GM12878 (cell line): Measurements from ENCODE around the gene ABCD2. TPM values are rescaled to one million over a fixed set of nuclear protein-coding genes. Genes with fewer than 3 reads are reported as not detected.
A peak's percentile ranks its signal among the peaks of the same experiment; 100 is the strongest.

Source experiments
- ATAC-seq: fragments of 200-7000 bp; cut with Tn5 transposase; 3 replicates; pipeline ENCODE4 v1.9.1; 2020; ENCODE audit warnings: mild to moderate bottlenecking, moderate library complexity
- BruUV-seq: library from RNA; stranded (reverse); fragments of 400-500 nt; replicated peaks from 2 replicates; lab custom pipeline; 2021; lab: Mats Ljungman, UMichigan
- CTCF ChIA-PET: fragments of 300-600 bp; sonication (Branson Sonifier 250); formaldehyde crosslinking; extraction: SDS; loops from one replicate; lab custom pipeline; 2021; ENCODE audit warnings: inconsistent platforms; lab: Yijun Ruan, JAX
- POLR2A ChIA-PET: fragments of 350-600 bp; formaldehyde crosslinking; extraction: SDS; loops from one replicate; lab custom pipeline; 2021; ENCODE audit warnings: inconsistent platforms; lab: Charles Lee
- RAD21 ChIA-PET: fragments of 300-600 bp; sonication (Branson Sonifier 250); formaldehyde crosslinking; loops from one replicate; lab custom pipeline; 2023; ENCODE audit warnings: antibody characterized with exemption; ENCODE audit not compliant: unreplicated experiment; lab: Charles Lee
- SMC1A ChIA-PET: fragments of 300-600 bp; sonication (Branson Sonifier 250); formaldehyde crosslinking; loops from one replicate; lab custom pipeline; 2023; ENCODE audit not compliant: unreplicated experiment, uncharacterized antibody; lab: Charles Lee
- DNase-seq: peaks from one replicate; pipeline ENCODE4 v3.0.0-alpha.2; 2011; ENCODE audit warnings: low read depth, low spot score
- FAIRE-seq: peaks from 3 replicates; lab custom pipeline; 2011; peaks lifted over from hg19 to GRCh38; lab: Jason Lieb, UNC
- H2AFZ ChIP-seq: 2 replicates; pipeline ENCODE4 v1.6.0; 2011; ENCODE audit warnings: low read depth, low read length, control low read depth; ENCODE audit not compliant: control insufficient read depth
- H3K27ac ChIP-seq: 2 replicates; pipeline ENCODE4 v1.5.1; 2011; ENCODE audit warnings: control low read depth; ENCODE audit not compliant: control insufficient read depth, insufficient read depth
- H3K27me3 ChIP-seq, 2 experiments: replicated peaks in 1 of 2; 2 replicates each; pipeline versions ENCODE4 v1.6.0 to v1.6.1; 2011; ENCODE audit warnings: low read length in 1 of 2; ENCODE audit not compliant: control insufficient read depth in 2 of 2, insufficient read depth in 2 of 2
- H3K36me3 ChIP-seq, 2 experiments: 2 replicates each; pipeline ENCODE4 v1.5.1; 2011; ENCODE audit warnings: low read length in 1 of 2; ENCODE audit not compliant: control insufficient read depth in 2 of 2, insufficient read depth in 2 of 2
- H3K4me1 ChIP-seq: 2 replicates; pipeline ENCODE4 v1.6.1; 2011; ENCODE audit warnings: mild to moderate bottlenecking, low read length, moderate library complexity, mixed read lengths; ENCODE audit not compliant: control insufficient read depth, insufficient read depth
- H3K4me2 ChIP-seq: 2 replicates; pipeline ENCODE4 v1.6.0; 2011; ENCODE audit warnings: control low read depth; ENCODE audit not compliant: control insufficient read depth, insufficient read depth
- H3K4me3 ChIP-seq: fragments of 200-600 bp; sonication (generic); 2 replicates; pipeline ENCODE4 v1.5.1; 2016
- H3K79me2 ChIP-seq: 2 replicates; pipeline ENCODE4 v1.6.0; 2011; ENCODE audit warnings: low read length; ENCODE audit not compliant: control insufficient read depth, insufficient read depth
- H3K9ac ChIP-seq: 2 replicates; pipeline ENCODE4 v1.8.0; 2011; ENCODE audit warnings: low read length, control low read depth, mixed read lengths; ENCODE audit not compliant: control insufficient read depth, insufficient read depth
- H3K9me3 ChIP-seq: replicated peaks from 3 replicates; pipeline ENCODE4 v1.5.1; 2011; ENCODE audit warnings: mild to moderate bottlenecking, low read length; ENCODE audit not compliant: control insufficient read depth, insufficient read depth
- H4K20me1 ChIP-seq: 2 replicates; pipeline ENCODE4 v1.6.0; 2011; ENCODE audit not compliant: control insufficient read depth, insufficient read depth
- BMI1 ChIP-seq: fragments of 450-650 bp; IDR thresholded peaks from 2 replicates; pipeline ENCODE4 v1.6.1; 2016; ENCODE audit warnings: mild to moderate bottlenecking, moderate library complexity, borderline replicate concordance
- EP300 ChIP-seq, 2 experiments: fragments of 150-350 bp in 1 of 2; IDR thresholded peaks; 2 replicates each; pipeline ENCODE4 v1.6.1; 2011 to 2012; ENCODE audit warnings: low read depth in 2 of 2, low read length in 2 of 2, borderline replicate concordance in 1 of 2, improper control_type of control experiment in 1 of 2, inconsistent platforms in 1 of 2; ENCODE audit not compliant: control insufficient read depth in 1 of 2
- JUNB ChIP-seq: IDR thresholded peaks from 2 replicates; pipeline ENCODE4 v1.6.1; 2016; ENCODE audit warnings: antibody characterized with exemption, mild to moderate bottlenecking
- RBBP5 ChIP-seq: fragments of 200-600 bp; sonication (generic); conservative IDR thresholded peaks from 2 replicates; pipeline ENCODE4 v1.6.1; 2016
- RELA ChIP-seq: fragments of 450-650 bp; IDR thresholded peaks from 2 replicates; pipeline ENCODE4 v1.8.0; 2014; ENCODE audit warnings: borderline replicate concordance; ENCODE audit not compliant: partially characterized antibody
- SPI1 ChIP-seq: IDR thresholded peaks from 2 replicates; pipeline ENCODE4 v1.6.1; 2011; ENCODE audit warnings: low read depth, mild to moderate bottlenecking, low read length, moderate library complexity, borderline replicate concordance; ENCODE audit not compliant: insufficient read depth
- TARDBP ChIP-seq: IDR thresholded peaks from 2 replicates; pipeline ENCODE4 v1.6.1; 2016; ENCODE audit warnings: borderline replicate concordance
- ZNF622 ChIP-seq: fragments of 450-650 bp; IDR thresholded peaks from 2 replicates; pipeline ENCODE4 v1.6.1; 2017; ENCODE audit warnings: mild to moderate bottlenecking, inconsistent platforms
- WGBS: methylation state at CpG from one replicate; pipeline ENCODE4 v1.1.6; 2016; ENCODE audit warnings: low lambda C conversion rate; ENCODE audit not compliant: insufficient replicate concordance, insufficient coverage; ENCODE audit errors: missing lambda C conversion rate; 5-methylcytosine and 5-hydroxymethylcytosine counted together
- in situ Hi-C: fragments of 300-500 bp; cut with MboI; formaldehyde crosslinking; loops from 9 replicates; pipeline ENCODE4 v1.14.3; 2018; ENCODE audit warnings: mixed read lengths
- intact Hi-C: fragments of 100-400 bp; cut with micrococcal nuclease; formaldehyde crosslinking; loops from one replicate; pipeline ENCODE4 v1.14.2; 2022; ENCODE audit not compliant: unreplicated experiment
- polyA plus RNA-seq, 11 experiments: library from polyadenylated mRNA; depleted of rRNA in 4 of 11; unstranded in 6 of 11; stranded (reverse) in 5 of 11; fragments of >200 nt; fragmentation: Nextera tagmentation in 4 of 11; fragmentation: Illumina TruSeq in 1 of 11; extraction: Ambion mirVana in 4 of 11; extraction: Trizol in 1 of 11; gene quantifications; 1 replicate in 1 of 11; 2 replicates in 10 of 11; pipeline versions ENCODE4 v1.2.1 to v1.2.3, GENCODE V29; 2011 to 2016; ENCODE audit warnings: inconsistent platforms in 2 of 11, missing spikeins in 2 of 11, low read depth in 1 of 11
- total RNA-seq, 4 experiments: library from RNA; depleted of rRNA in 3 of 4; stranded (reverse); fragments of >200 nt in 3 of 4; fragmentation: Illumina TruSeq in 1 of 4; extraction: Trizol in 1 of 4; gene quantifications; 2 replicates each; pipeline versions ENCODE4 v1.2.1 to v1.2.3, GENCODE V29; 2013 to 2021
- TF ChIP-seq, protein P1 (sequence below): IDR thresholded peaks from 2 replicates; pipeline ENCODE4 v1.6.1; 2012; ENCODE audit warnings: low read length, inconsistent platforms
- TF ChIP-seq, protein P2 (sequence below): fragments of 450-650 bp; formaldehyde crosslinking; IDR thresholded peaks from 2 replicates; pipeline ENCODE4 v1.4.0; 2020; ENCODE audit warnings: mild to moderate bottlenecking, moderate library complexity

Gene ABCD2
- total and polyA plus RNA-seq, 10 of the 15 experiments (the other 5 are each of a cell fraction or from before 2014, with no cell fraction given): 4.4 to 16.2 (median 7.5) TPM

DNA sequence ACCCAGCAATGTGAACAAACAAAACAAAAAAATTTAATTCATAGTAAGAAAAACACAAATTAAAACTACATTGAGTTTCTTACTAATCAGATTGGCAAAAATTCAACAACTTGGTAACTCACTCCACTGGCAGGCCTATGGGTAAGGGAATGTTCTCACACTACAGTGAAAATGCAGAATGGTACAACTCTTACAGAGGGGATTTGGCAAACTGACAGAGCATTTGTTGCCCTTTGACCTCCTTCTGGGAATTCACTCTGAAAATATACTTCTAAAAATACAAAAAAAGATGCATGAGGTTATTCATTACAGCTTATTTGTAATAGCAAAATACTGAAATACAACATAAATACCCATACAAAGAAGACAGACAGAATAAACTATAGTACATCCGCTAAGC is 32.8 kb downstream of the ABCD2 start:
- Histone ChIP-seq H3K4me2 (no peak overlapping the region), H3K27ac (no peak overlapping the region), H3K36me3 (peaks cover 0 to 4% of the 10 kb centered on the region in 2 experiments; a peak in 1 of 4 replicates), H3K9me3 (no peaks in the 10 kb centered on the region), H3K27me3 (no peaks in the 10 kb centered on the region), H3K9ac (no peak overlapping the region), H3K4me1 (no peaks in the 10 kb centered on the region), H3K79me2 (no peaks in the 10 kb centered on the region), H2AFZ (no peak overlapping the region), H3K4me3 (no peak overlapping the region), H4K20me1 (no peaks in the 10 kb centered on the region)
- no peak for FAIRE-seq
- intact Hi-C loops: loop anchor here (1.0 to 5.0 kb wide), 2 partner anchors 105 to 405 kb away; no protein-coding TSS in a partner anchor
- ChIA-PET SMC1A (interaction anchor here (0.5 to 3.4 kb wide), 6 partner anchors 11 to 404 kb away, joined by 3 to 22 read pairs (median 5); partner anchors contain the start of gene ABCD2), CTCF (interaction anchor here (0.6 to 3.5 kb wide), 15 partner anchors 10 to 405 kb away, joined by 3 to 24 read pairs (median 4); partner anchors contain the start of gene ABCD2), RAD21 (interaction anchor here (0.9 to 1.5 kb wide), 2 partner anchors 105 to 108 kb away, joined by 3 to 14 read pairs; no protein-coding TSS in a partner anchor), POLR2A (interaction anchor here (0.5 to 1.0 kb wide), 3 partner anchors 33 to 133 kb away, joined by 3 to 5 read pairs (median 3); partner anchors contain the start of gene ABCD2)
- BruUV-seq: no TSS peak
- ATAC-seq: no peak
- DNase-seq: no peak
- WGBS: 100% methylated on average over 1 of the region's 1 CpG
- in situ Hi-C loops: no loop called here
- no peak for TF ChIP-seq TARDBP
- TF ChIP-seq BMI1: no peak
- no peak for TF ChIP-seq SPI1

DNA sequence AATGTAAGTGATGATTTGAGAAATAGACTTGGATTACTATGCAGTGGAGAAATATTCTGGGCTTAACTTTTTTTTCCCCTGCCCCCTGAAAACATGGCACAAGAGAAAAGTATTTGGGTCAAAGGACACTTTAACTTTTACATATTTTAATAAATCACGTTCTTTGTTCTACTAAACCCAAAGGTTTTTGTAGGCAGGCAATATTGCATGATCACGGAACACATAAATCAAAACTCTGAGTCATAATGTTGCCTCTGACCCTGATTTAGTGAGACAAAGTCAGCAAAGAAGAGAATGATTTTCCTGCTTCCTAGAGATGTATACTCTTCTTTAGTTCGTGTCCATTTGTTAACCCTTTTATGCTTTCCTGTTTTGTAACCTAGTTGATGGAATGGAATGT is 38.0 kb downstream of the ABCD2 start:
- 67% methylated on average over 3 of the region's 3 CpGs for whole genome bisulfite sequencing
- no peak for FAIRE-seq

More for the DNA sequence above, 38.0 kb downstream of the ABCD2 start:
- intact Hi-C loops: no loop called here
- TF ChIP-seq, protein P1, sequence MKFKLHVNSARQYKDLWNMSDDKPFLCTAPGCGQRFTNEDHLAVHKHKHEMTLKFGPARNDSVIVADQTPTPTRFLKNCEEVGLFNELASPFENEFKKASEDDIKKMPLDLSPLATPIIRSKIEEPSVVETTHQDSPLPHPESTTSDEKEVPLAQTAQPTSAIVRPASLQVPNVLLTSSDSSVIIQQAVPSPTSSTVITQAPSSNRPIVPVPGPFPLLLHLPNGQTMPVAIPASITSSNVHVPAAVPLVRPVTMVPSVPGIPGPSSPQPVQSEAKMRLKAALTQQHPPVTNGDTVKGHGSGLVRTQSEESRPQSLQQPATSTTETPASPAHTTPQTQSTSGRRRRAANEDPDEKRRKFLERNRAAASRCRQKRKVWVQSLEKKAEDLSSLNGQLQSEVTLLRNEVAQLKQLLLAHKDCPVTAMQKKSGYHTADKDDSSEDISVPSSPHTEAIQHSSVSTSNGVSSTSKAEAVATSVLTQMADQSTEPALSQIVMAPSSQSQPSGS: no peak
- no peak for TF ChIP-seq ZNF622
- no peak for TF ChIP-seq RELA
- TF ChIP-seq JUNB: 0 out of 2 replicates have a peak, but pooled peaks have one; percentile 15
- TF ChIP-seq, protein P2, sequence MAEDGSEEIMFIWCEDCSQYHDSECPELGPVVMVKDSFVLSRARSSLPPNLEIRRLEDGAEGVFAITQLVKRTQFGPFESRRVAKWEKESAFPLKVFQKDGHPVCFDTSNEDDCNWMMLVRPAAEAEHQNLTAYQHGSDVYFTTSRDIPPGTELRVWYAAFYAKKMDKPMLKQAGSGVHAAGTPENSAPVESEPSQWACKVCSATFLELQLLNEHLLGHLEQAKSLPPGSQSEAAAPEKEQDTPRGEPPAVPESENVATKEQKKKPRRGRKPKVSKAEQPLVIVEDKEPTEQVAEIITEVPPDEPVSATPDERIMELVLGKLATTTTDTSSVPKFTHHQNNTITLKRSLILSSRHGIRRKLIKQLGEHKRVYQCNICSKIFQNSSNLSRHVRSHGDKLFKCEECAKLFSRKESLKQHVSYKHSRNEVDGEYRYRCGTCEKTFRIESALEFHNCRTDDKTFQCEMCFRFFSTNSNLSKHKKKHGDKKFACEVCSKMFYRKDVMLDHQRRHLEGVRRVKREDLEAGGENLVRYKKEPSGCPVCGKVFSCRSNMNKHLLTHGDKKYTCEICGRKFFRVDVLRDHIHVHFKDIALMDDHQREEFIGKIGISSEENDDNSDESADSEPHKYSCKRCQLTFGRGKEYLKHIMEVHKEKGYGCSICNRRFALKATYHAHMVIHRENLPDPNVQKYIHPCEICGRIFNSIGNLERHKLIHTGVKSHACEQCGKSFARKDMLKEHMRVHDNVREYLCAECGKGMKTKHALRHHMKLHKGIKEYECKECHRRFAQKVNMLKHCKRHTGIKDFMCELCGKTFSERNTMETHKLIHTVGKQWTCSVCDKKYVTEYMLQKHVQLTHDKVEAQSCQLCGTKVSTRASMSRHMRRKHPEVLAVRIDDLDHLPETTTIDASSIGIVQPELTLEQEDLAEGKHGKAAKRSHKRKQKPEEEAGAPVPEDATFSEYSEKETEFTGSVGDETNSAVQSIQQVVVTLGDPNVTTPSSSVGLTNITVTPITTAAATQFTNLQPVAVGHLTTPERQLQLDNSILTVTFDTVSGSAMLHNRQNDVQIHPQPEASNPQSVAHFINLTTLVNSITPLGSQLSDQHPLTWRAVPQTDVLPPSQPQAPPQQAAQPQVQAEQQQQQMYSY (CRISPR knock-in tag): no peak
- TF ChIP-seq EP300 (IDR thresholded peaks at IDR 0.05; ENCODE audit: borderline replicate concordance in 1 of 2, control insufficient read depth in 1 of 2, low read depth in 2 of 2, low read length in 2 of 2): no peak
- no peak for TF ChIP-seq RBBP5
- H3K27me3 ChIP-seq: no peaks in the 10 kb centered on the region
- H3K4me1 ChIP-seq: no peaks in the 10 kb centered on the region
- ChIA-PET CTCF (no interaction called here), RAD21 (no interaction called here), SMC1A (no interaction called here), POLR2A (no interaction called here)
- H3K4me2 ChIP-seq: no peak overlapping the region
- H3K9ac ChIP-seq: no peak overlapping the region
- H3K9me3 ChIP-seq: no peaks in the 10 kb centered on the region
- in situ Hi-C loops: no loop called here
- no peak overlapping the region for H3K27ac ChIP-seq
- peaks cover 0 to 4% of the 10 kb centered on the region in 2 experiments; a peak in 1 of 4 replicates for H3K36me3 ChIP-seq
- H4K20me1 ChIP-seq: no peaks in the 10 kb centered on the region
- no peak overlapping the region for H2AFZ ChIP-seq
- DNase-seq: no peak
- H3K79me2 ChIP-seq: no peaks in the 10 kb centered on the region
- no peak overlapping the region for H3K4me3 ChIP-seq
- ATAC-seq: no peak
- no TSS peak for BruUV-seq
